GM23248 (cell line): ENCODE data around the gene CACNA1B. TPM values are rescaled to one million over a fixed set of nuclear protein-coding genes. Genes with fewer than 3 reads are reported as not detected.

Source experiments
- DNase-seq: peaks from one replicate; pipeline ENCODE4 v3.0.0-alpha.2; 2015
- H2AFZ ChIP-seq: fragments of 200-600 bp; sonication (generic); 2 replicates; pipeline ENCODE4 v1.6.1; 2016; ENCODE audit warnings: antibody characterized with exemption
- H3F3A ChIP-seq: fragments of 200-600 bp; sonication (generic); 2 replicates; pipeline ENCODE4 v1.6.1; 2016; ENCODE audit warnings: mild to moderate bottlenecking, antibody characterized with exemption, mixed run types; ENCODE audit not compliant: insufficient read depth
- H3K27ac ChIP-seq: fragments of 200-600 bp; sonication (generic); 2 replicates; pipeline ENCODE4 v1.5.1; 2016; ENCODE audit warnings: mild to moderate bottlenecking
- H3K27me3 ChIP-seq: fragments of 200-600 bp; sonication (generic); replicated peaks from 2 replicates; pipeline ENCODE4 v1.6.1; 2016; ENCODE audit warnings: mild to moderate bottlenecking; ENCODE audit not compliant: insufficient read depth
- H3K36me3 ChIP-seq: fragments of 200-600 bp; sonication (generic); 2 replicates; pipeline ENCODE4 v1.6.1; 2016; ENCODE audit warnings: low read depth, mild to moderate bottlenecking
- H3K4me1 ChIP-seq: fragments of 200-600 bp; sonication (generic); 2 replicates; pipeline ENCODE4 v1.6.1; 2016; ENCODE audit warnings: mild to moderate bottlenecking; ENCODE audit not compliant: insufficient read depth
- H3K4me2 ChIP-seq: fragments of 200-600 bp; sonication (generic); one replicate; pipeline ENCODE4 v1.6.1; 2016; ENCODE audit warnings: mild to moderate bottlenecking; ENCODE audit not compliant: unreplicated experiment
- H3K4me3 ChIP-seq: fragments of 200-600 bp; sonication (generic); 2 replicates; pipeline ENCODE4 v1.5.1; 2016; ENCODE audit warnings: mild to moderate bottlenecking
- H3K79me2 ChIP-seq: fragments of 200-600 bp; sonication (generic); 2 replicates; pipeline ENCODE4 v1.6.1; 2016; ENCODE audit warnings: mild to moderate bottlenecking; ENCODE audit not compliant: insufficient read depth
- H3K9ac ChIP-seq: fragments of 200-600 bp; sonication (generic); 2 replicates; pipeline ENCODE4 v1.6.1; 2016; ENCODE audit warnings: mild to moderate bottlenecking
- H3K9me2 ChIP-seq: fragments of 200-600 bp; sonication (generic); 2 replicates; pipeline ENCODE4 v1.6.1; 2016; ENCODE audit warnings: mixed run types, mild to moderate bottlenecking, moderate library complexity; ENCODE audit not compliant: insufficient read depth
- H3K9me3 ChIP-seq: fragments of 200-600 bp; sonication (generic); one replicate; pipeline ENCODE4 v1.6.1; 2017; ENCODE audit warnings: low read depth
- H4K20me1 ChIP-seq: fragments of 200-600 bp; sonication (generic); 2 replicates; pipeline ENCODE4 v1.6.0; 2016; ENCODE audit not compliant: insufficient read depth
- EZH2 ChIP-seq: fragments of 200-600 bp; sonication (generic); IDR thresholded peaks from 2 replicates; pipeline ENCODE4 v1.6.1; 2018; ENCODE audit warnings: antibody characterized with exemption, mild to moderate bottlenecking; ENCODE audit not compliant: insufficient read depth, poor library complexity, severe bottlenecking
- EZH2phosphoT487 ChIP-seq: fragments of 200-600 bp; sonication (generic); IDR thresholded peaks from 2 replicates; pipeline ENCODE4 v1.6.1; 2018; ENCODE audit warnings: antibody characterized with exemption, moderate library complexity, mild to moderate bottlenecking, low read depth; ENCODE audit not compliant: insufficient read depth
- WGBS, 2 experiments: methylation state at CpG; one replicate each; pipeline ENCODE4 v1.1.6; 2015 to 2017; ENCODE audit warnings: low lambda C conversion rate in 2 of 2, low coverage in 1 of 2; ENCODE audit errors: missing lambda C conversion rate in 2 of 2; 5-methylcytosine and 5-hydroxymethylcytosine counted together
- in situ Hi-C: fragments of 300-500 bp; cut with MboI; formaldehyde crosslinking; loops from 2 replicates; pipeline ENCODE4 v1.15.0; 2020
- polyA plus RNA-seq: library from polyadenylated mRNA; unstranded; fragments of >200 nt; fragmentation: Nextera tagmentation; extraction: Ambion mirVana; gene quantifications from 2 replicates; pipeline ENCODE4 v1.2.1, GENCODE V29; 2016
- total RNA-seq: library from RNA; depleted of rRNA; stranded (reverse); fragments of >200 nt; shearing (Covaris generic); gene quantifications from 2 replicates; pipeline ENCODE4 v1.2.3, GENCODE V29; 2014

Gene CACNA1B
- total and polyA plus RNA-seq, 2 experiments from 2014 or later, result not detected

DNA sequence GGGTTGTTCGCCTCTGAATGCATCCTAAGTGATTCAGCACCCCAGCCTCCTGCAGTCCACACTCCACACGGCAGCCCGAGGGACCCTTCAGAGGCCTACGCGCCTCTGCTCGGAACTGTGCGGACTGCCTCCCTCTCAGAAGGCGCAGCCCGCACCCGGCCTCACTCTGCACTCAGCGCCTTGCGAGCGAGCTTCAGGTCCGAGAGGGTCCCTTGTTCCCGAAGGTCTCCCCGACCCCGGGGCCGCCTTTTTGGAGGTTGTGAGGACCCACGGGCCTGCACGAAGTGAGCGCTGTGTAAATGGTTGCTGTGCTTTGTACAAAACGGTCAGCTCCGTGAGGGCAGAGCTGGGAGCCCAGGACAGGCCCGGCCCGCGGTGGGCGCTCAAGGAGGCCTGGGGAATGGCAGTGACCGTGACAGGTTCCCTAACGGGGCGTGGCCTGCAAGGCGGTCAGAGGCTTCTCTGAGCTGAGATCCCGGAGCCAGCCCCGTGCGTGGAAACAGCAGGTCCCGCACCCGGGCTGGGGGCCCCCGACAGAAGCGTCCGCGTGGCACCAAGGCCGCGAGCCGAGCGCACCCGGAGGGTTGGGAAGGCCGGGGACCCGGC lies 698 bp upstream of the CACNA1B start:
- Histone ChIP-seq H3K27ac (no peak overlapping the region), H3K27me3 (no peaks in the 10 kb centered on the region), H3K4me1 (no peaks in the 10 kb centered on the region), H2AFZ (no peak overlapping the region), H3K4me2 (no peak overlapping the region), H3K79me2 (no peaks in the 10 kb centered on the region), H3K9ac (no peak overlapping the region), H3K4me3 (no peak overlapping the region), H3K9me2 (no peaks in the 10 kb centered on the region), H3K9me3 (no peaks in the 10 kb centered on the region), H3K36me3 (no peaks in the 10 kb centered on the region), H3F3A (no peaks in the 10 kb centered on the region), H4K20me1 (no peaks in the 10 kb centered on the region)
- TF ChIP-seq EZH2phosphoT487 (no peak), EZH2 (no peak)
- 42 to 50% methylated on average over 40 to 47 of the region's 47 CpGs for WGBS, 2 experiments
- in situ Hi-C loops, result no loop called here
- no peak for DNase-seq

DNA sequence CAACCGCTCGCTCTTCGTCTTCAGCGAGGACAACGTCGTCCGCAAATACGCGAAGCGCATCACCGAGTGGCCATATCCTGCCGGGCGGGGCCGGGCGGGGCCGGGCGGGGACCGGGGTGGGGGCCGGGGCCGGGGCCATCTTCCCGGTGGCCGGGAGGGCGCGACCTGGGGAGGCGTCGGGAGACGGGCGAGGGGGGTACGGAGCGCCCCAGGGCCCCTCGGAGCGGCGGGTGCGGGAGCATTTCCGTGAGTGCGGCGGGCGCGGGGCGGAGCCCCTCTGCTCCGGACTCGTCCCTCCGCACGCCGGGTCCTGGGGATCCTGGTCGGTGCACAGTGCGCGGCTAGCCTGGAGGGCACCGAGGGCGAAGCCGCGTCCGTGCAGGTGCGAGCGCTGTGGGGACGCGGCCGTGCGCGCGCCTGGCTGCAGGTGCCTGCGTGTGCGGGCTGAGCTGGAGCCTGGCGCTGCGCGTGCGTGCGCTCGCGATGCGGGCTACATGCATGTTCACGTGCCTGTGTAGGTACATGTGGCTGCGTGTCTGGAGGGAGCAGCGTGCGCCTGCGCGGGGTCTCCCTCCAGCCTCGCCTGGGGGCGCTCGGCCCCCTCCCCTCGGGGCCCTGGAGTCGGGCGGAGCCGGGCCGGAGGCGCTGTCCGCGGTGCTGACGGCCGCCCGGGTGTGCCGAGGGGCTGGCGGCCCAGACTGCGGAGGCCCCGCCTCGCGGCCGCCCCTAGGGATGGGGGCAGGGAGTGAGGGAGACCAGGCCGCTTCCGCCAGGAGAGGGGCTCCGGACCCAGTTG lies 762 bp downstream of the CACNA1B start:
- H3K9ac ChIP-seq, result no peak overlapping the region
- H3K4me2 ChIP-seq, result no peak overlapping the region
- no peaks in the 10 kb centered on the region for H3K27me3 ChIP-seq
- in situ Hi-C loops, result no loop called here
- no peak overlapping the region for H3K27ac ChIP-seq
- H4K20me1 ChIP-seq, result no peaks in the 10 kb centered on the region
- no peak overlapping the region for H2AFZ ChIP-seq
- WGBS, 2 experiments, result 8 to 14% methylated on average over 53 to 87 of the region's 101 CpGs
- H3K4me1 ChIP-seq, result no peaks in the 10 kb centered on the region
- no peaks in the 10 kb centered on the region for H3K9me2 ChIP-seq
- no peaks in the 10 kb centered on the region for H3K79me2 ChIP-seq
- no peaks in the 10 kb centered on the region for H3K36me3 ChIP-seq
- peak; percentile 8 for DNase-seq
- H3F3A ChIP-seq, result no peaks in the 10 kb centered on the region
- no peak overlapping the region for H3K4me3 ChIP-seq
- TF ChIP-seq EZH2 (no peak), EZH2phosphoT487 (no peak)
- no peaks in the 10 kb centered on the region for H3K9me3 ChIP-seq

GRCh38 chr9:137879052-137879451 lies 1.5 kb downstream of the CACNA1B start:
- no peak for DNase-seq
- Histone ChIP-seq H3K27ac (no peak overlapping the region), H3F3A (no peaks in the 10 kb centered on the region), H3K9me3 (no peaks in the 10 kb centered on the region), H3K27me3 (no peaks in the 10 kb centered on the region), H3K4me1 (no peaks in the 10 kb centered on the region), H3K36me3 (no peaks in the 10 kb centered on the region), H3K4me3 (no peak overlapping the region), H2AFZ (no peak overlapping the region), H3K9me2 (no peaks in the 10 kb centered on the region), H3K4me2 (no peak overlapping the region), H3K79me2 (no peaks in the 10 kb centered on the region), H3K9ac (no peak overlapping the region), H4K20me1 (no peaks in the 10 kb centered on the region)
- no peak for TF ChIP-seq EZH2phosphoT487
- TF ChIP-seq EZH2, result no peak
- WGBS, 2 experiments, result 73 to 75% methylated on average over 20 of the region's 20 CpGs
- in situ Hi-C loops, result no loop called here

GRCh38 chr9:137879566-137880150 lies 2.1 kb downstream of the CACNA1B start:
- no peaks in the 10 kb centered on the region for H3K79me2 ChIP-seq
- TF ChIP-seq EZH2phosphoT487, result no peak
- TF ChIP-seq EZH2, result no peak
- H3K27ac ChIP-seq, result no peak overlapping the region
- H3K4me3 ChIP-seq, result no peak overlapping the region
- no peaks in the 10 kb centered on the region for H3K27me3 ChIP-seq
- H3K4me1 ChIP-seq, result no peaks in the 10 kb centered on the region
- H3K9me3 ChIP-seq, result no peaks in the 10 kb centered on the region
- in situ Hi-C loops, result no loop called here
- H4K20me1 ChIP-seq, result no peaks in the 10 kb centered on the region
- H3F3A ChIP-seq, result no peaks in the 10 kb centered on the region
- no peak overlapping the region for H2AFZ ChIP-seq
- no peak overlapping the region for H3K9ac ChIP-seq
- H3K36me3 ChIP-seq, result no peaks in the 10 kb centered on the region
- WGBS, 2 experiments, result 64 to 67% methylated on average over 8 of the region's 8 CpGs
- no peaks in the 10 kb centered on the region for H3K9me2 ChIP-seq
- no peak overlapping the region for H3K4me2 ChIP-seq
- DNase-seq, result no peak
